ENCODE data around the gene KCTD5. TPM values are rescaled to one million over a fixed set of nuclear protein-coding genes. Genes with fewer than 3 reads are reported as not detected.
"Not testable (repeated sequence)": the region's sequence is repeated elsewhere in the genome, so short reads cannot be mapped to it uniquely, and the experiment has no call there.

Gene KCTD5
- total RNA-seq, 1 donor from 2014 or later = 55.4 TPM

DNA sequence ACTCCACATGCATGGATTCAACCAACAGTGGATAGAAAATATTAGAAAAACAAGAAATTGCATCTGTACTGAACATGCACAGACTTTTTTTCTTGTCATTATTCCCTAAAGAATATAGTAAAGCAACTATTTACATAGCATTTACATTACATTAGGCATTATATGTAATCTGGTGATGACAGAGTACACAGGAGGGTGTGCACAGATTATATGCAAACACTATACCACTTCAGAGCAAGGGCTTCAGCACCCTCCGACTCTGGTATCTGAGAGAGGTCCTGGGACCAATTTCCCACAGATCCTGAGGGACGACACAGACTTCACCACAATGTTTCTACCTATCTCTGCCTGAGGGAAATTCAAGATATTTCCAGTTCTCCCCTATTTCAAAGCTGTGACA, 25.3 kb upstream of the KCTD5 start:
- H3K9me3 ChIP-seq (ENCODE audit: insufficient read depth, low read depth, low read length) = no peaks in the 10 kb centered on the region
- no peak overlapping the region for H2AFZ ChIP-seq (ENCODE audit: low read depth, low read length)
- no peak overlapping the region for H3K4me2 ChIP-seq (ENCODE audit: low read length)
- no peak overlapping the region for H3K4me3 ChIP-seq (ENCODE audit: insufficient read depth, low read depth, low read length)
- Mint-ChIP-seq H3K27ac (ENCODE audit: unreplicated experiment) (no peak overlapping the region), H3K4me1 (ENCODE audit: low read depth, unreplicated experiment) (peaks cover 3% of the 10 kb centered on the region), H3K36me3 (ENCODE audit: low read depth, unreplicated experiment) (no peaks in the 10 kb centered on the region), H3K9me3 (ENCODE audit: unreplicated experiment) (no peaks in the 10 kb centered on the region), H3K4me3 (ENCODE audit: unreplicated experiment) (no peak overlapping the region), H3K27me3 (ENCODE audit: low read depth, unreplicated experiment) (peaks cover 5% of the 10 kb centered on the region)
- no peak overlapping the region for H3K9ac ChIP-seq (ENCODE audit: low read length)
- no peaks in the 10 kb centered on the region for H3K4me1 ChIP-seq (ENCODE audit: insufficient read depth, low read length)
- no peaks in the 10 kb centered on the region for H3K27me3 ChIP-seq (ENCODE audit: insufficient read depth, low read length)
- no peak for DNase-seq (ENCODE audit: low read depth)
- no peak overlapping the region for H3K27ac ChIP-seq (ENCODE audit: low read depth, low read length)
- H4K20me1 ChIP-seq (ENCODE audit: insufficient read depth, low read length) = no peaks in the 10 kb centered on the region
- no peaks in the 10 kb centered on the region for H3K79me2 ChIP-seq (ENCODE audit: insufficient read depth, low read length)
- no peak for TF ChIP-seq EZH2 (IDR thresholded peaks at IDR 0.05; ENCODE audit: insufficient read depth, low read length)
- TF ChIP-seq, protein P1, sequence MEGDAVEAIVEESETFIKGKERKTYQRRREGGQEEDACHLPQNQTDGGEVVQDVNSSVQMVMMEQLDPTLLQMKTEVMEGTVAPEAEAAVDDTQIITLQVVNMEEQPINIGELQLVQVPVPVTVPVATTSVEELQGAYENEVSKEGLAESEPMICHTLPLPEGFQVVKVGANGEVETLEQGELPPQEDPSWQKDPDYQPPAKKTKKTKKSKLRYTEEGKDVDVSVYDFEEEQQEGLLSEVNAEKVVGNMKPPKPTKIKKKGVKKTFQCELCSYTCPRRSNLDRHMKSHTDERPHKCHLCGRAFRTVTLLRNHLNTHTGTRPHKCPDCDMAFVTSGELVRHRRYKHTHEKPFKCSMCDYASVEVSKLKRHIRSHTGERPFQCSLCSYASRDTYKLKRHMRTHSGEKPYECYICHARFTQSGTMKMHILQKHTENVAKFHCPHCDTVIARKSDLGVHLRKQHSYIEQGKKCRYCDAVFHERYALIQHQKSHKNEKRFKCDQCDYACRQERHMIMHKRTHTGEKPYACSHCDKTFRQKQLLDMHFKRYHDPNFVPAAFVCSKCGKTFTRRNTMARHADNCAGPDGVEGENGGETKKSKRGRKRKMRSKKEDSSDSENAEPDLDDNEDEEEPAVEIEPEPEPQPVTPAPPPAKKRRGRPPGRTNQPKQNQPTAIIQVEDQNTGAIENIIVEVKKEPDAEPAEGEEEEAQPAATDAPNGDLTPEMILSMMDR (IDR thresholded peaks at IDR 0.05; ENCODE audit: insufficient read depth, low read depth, low read length) = no peak
- no peaks in the 10 kb centered on the region for H3K36me3 ChIP-seq (ENCODE audit: insufficient read depth, low read length)
- no peak for FAIRE-seq

DNA sequence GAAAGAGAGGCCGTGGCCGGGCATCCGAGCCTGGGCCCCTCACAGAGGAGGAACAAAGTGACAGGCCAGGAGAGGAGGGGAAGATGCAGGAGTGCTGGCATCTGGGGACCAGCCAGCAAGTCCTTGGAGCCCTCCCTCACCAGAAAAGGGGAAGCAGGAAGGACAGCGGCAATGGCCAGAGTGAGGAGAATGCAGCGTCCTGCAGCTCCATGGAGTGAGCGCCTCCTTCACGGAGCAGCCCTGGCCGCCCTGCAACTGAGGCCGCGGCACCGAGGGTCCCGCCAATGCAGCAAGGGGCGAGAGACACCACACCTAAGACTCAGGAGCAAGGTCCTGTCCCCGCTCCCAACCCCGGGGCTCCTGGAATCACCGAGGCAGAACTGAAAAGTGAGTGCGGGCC, 24.5 kb upstream of the KCTD5 start:
- H3K27ac ChIP-seq (ENCODE audit: low read depth, low read length); H3K27ac Mint-ChIP-seq (ENCODE audit: unreplicated experiment); FAIRE-seq; H3K4me2 ChIP-seq (ENCODE audit: low read length); DNase-seq (ENCODE audit: low read depth); H3K9me3 ChIP-seq (ENCODE audit: insufficient read depth, low read depth, low read length); H4K20me1 ChIP-seq (ENCODE audit: insufficient read depth, low read length); H3K36me3 Mint-ChIP-seq (ENCODE audit: low read depth, unreplicated experiment); H3K9ac ChIP-seq (ENCODE audit: low read length); H3K79me2 ChIP-seq (ENCODE audit: insufficient read depth, low read length); H3K4me1 ChIP-seq (ENCODE audit: insufficient read depth, low read length); H3K9me3 Mint-ChIP-seq (ENCODE audit: unreplicated experiment); H3K4me1 Mint-ChIP-seq (ENCODE audit: low read depth, unreplicated experiment); H3K4me3 Mint-ChIP-seq (ENCODE audit: unreplicated experiment); H3K36me3 ChIP-seq (ENCODE audit: insufficient read depth, low read length); H2AFZ ChIP-seq (ENCODE audit: low read depth, low read length); H3K27me3 ChIP-seq (ENCODE audit: insufficient read depth, low read length); H3K4me3 ChIP-seq (ENCODE audit: insufficient read depth, low read depth, low read length); H3K27me3 Mint-ChIP-seq (ENCODE audit: low read depth, unreplicated experiment): not testable (repeated sequence)

DNA sequence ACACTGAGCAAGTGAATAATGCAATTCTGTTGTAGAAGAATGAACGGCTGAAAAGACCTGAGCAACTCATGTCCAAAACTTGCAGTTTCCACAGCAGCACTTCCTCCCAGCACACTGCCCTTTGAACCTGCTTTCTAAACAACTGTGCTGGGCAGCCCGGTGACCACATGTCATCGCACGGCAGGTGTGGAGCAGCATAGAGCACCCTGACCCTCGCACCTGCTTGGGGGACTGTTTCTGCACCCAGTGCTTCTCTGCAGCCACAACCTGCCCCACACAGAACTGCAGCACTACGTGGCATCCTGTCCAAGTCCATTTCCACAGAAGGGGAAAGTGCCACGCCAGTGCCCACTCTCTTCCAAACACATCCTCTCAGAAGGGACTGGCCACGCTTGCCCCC, 22.8 kb upstream of the KCTD5 start:
- not testable (repeated sequence) for H3K27ac Mint-ChIP-seq (ENCODE audit: unreplicated experiment); H3K9me3 ChIP-seq (ENCODE audit: insufficient read depth, low read depth, low read length); H4K20me1 ChIP-seq (ENCODE audit: insufficient read depth, low read length); H3K4me1 ChIP-seq (ENCODE audit: insufficient read depth, low read length); H3K36me3 ChIP-seq (ENCODE audit: insufficient read depth, low read length); DNase-seq (ENCODE audit: low read depth); H2AFZ ChIP-seq (ENCODE audit: low read depth, low read length); H3K27me3 Mint-ChIP-seq (ENCODE audit: low read depth, unreplicated experiment); H3K4me3 ChIP-seq (ENCODE audit: insufficient read depth, low read depth, low read length); FAIRE-seq; H3K9me3 Mint-ChIP-seq (ENCODE audit: unreplicated experiment); H3K36me3 Mint-ChIP-seq (ENCODE audit: low read depth, unreplicated experiment); H3K27ac ChIP-seq (ENCODE audit: low read depth, low read length); H3K9ac ChIP-seq (ENCODE audit: low read length); H3K4me2 ChIP-seq (ENCODE audit: low read length); H3K79me2 ChIP-seq (ENCODE audit: insufficient read depth, low read length); H3K27me3 ChIP-seq (ENCODE audit: insufficient read depth, low read length); H3K4me3 Mint-ChIP-seq (ENCODE audit: unreplicated experiment)
- H3K4me1 Mint-ChIP-seq (ENCODE audit: low read depth, unreplicated experiment) = peaks cover 16% of the 10 kb centered on the region

DNA sequence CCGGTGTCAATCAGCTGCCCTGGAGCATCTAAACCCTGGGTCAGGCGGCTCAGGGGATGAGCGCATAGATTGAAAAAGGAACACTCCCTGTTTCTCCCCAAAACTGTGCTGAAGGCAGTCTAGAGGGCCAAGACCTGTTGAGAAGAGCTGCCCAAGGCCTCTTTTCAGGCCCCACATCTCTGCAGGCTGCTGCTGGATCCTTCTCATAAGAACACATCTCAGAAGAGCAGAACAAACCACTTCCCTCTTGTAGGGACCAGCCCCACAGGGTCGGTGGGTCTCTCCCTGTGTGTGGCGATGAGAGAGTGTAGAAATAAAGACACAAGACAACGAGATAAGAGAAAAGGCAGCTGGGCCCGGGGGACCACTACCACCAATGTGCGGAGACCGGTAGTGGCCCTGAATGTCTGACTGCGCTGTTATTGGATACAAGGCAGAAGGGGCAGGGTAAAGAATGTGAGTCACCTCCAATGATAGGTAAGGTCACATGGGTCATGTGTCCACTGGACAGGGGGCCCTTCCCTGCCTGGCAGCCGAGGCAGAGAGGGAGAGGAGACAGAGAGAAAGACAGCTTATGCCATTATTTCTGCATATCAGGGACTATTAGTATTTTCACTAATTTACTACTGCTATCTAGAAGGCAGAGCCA, 22.2 kb upstream of the KCTD5 start:
- not testable (repeated sequence) for H3K4me1 ChIP-seq (ENCODE audit: insufficient read depth, low read length); H3K9me3 ChIP-seq (ENCODE audit: insufficient read depth, low read depth, low read length); H3K4me2 ChIP-seq (ENCODE audit: low read length); H3K27me3 ChIP-seq (ENCODE audit: insufficient read depth, low read length); H2AFZ ChIP-seq (ENCODE audit: low read depth, low read length); H3K27ac ChIP-seq (ENCODE audit: low read depth, low read length); FAIRE-seq; DNase-seq (ENCODE audit: low read depth); H3K9me3 Mint-ChIP-seq (ENCODE audit: unreplicated experiment); H3K79me2 ChIP-seq (ENCODE audit: insufficient read depth, low read length); H3K36me3 ChIP-seq (ENCODE audit: insufficient read depth, low read length); H3K4me3 ChIP-seq (ENCODE audit: insufficient read depth, low read depth, low read length); H4K20me1 ChIP-seq (ENCODE audit: insufficient read depth, low read length); H3K27me3 Mint-ChIP-seq (ENCODE audit: low read depth, unreplicated experiment); H3K36me3 Mint-ChIP-seq (ENCODE audit: low read depth, unreplicated experiment); H3K4me3 Mint-ChIP-seq (ENCODE audit: unreplicated experiment); H3K9ac ChIP-seq (ENCODE audit: low read length)
- Mint-ChIP-seq H3K4me1 (ENCODE audit: low read depth, unreplicated experiment) (peaks cover 16% of the 10 kb centered on the region), H3K27ac (ENCODE audit: unreplicated experiment) (peak overlapping the region; percentile 36)
